ENCODE results near the gene NFATC1.

The NFATC1 gene

DNA sequence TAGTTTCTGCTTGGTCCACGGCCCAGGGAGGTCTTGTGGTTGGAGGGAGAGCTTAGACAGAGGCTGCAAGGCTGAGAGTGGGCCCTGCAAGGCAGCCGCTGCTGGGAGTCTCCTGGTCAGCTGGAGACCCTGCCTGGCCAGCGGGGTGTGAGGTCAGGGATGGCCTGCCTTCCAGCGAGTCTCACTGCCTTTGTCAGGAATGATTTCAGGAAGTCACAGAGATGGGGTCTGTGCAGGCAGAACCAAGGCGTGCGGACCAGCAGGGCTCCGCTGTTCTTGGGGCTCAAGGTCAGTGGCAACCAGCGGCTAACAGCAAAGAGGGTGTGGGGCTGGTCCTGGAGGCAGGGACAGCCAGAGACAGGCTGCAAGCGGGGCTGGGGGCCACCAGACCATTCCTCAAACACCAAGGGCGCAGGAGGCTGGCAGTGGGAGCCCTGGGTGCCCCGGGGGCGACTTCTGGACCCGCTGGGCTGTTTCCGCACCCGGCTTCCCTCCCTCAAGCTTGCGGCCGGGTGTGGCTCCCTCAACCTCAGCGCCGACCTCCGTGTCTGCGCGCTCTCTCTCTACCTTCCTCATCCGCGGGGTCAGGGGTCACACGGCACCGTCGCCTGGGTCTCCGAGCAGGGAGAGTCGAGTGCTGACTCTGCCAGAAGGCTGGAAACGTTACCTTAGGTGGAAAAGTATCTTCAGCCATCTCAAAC, 159.4 kb downstream of the NFATC1 start:
- H3K4me3 ChIP-seq (ENCODE audit: low read depth, low read length) = no peak overlapping the region
- H3K4me1 ChIP-seq (ENCODE audit: control insufficient read depth, insufficient read depth, low read length, unreplicated experiment) = no peaks in the 10 kb centered on the region
- H3K36me3 ChIP-seq (ENCODE audit: insufficient read depth, low read length) = no peaks in the 10 kb centered on the region
- no peak overlapping the region for H3K27ac ChIP-seq (ENCODE audit: low read depth, low read length)
- no peak overlapping the region for H2AFZ ChIP-seq (ENCODE audit: low read length, unreplicated experiment)
- no peaks in the 10 kb centered on the region for H3K27me3 ChIP-seq (ENCODE audit: insufficient read depth, low read length)
- H3K79me2 ChIP-seq (ENCODE audit: control insufficient read depth, insufficient read depth, low read length, unreplicated experiment) = no peaks in the 10 kb centered on the region

DNA sequence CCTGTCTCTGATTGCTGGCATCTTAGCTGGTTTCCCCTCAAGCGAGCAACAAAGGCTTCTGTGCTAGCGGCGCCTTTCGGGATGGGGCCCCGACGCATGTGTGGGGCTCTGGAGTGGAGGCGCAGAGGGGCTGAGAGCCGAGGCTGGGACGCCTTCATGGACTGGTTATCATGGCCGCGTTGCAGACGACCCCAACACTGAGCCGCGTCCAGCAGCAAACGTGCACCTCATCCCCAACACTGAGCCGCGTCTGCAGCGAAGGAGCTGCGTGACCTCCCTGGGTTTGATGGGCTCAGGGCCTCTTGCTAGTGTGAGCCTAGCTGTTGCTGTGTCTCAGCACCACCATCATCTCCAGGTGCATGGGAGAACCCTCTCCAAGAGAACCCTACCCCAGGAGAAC, 160.2 kb downstream of the NFATC1 start:
- H3K79me2 ChIP-seq (ENCODE audit: control insufficient read depth, insufficient read depth, low read length, unreplicated experiment) = no peaks in the 10 kb centered on the region
- no peak overlapping the region for H2AFZ ChIP-seq (ENCODE audit: low read length, unreplicated experiment)
- H3K4me3 ChIP-seq (ENCODE audit: low read depth, low read length) = no peak overlapping the region
- no peaks in the 10 kb centered on the region for H3K36me3 ChIP-seq (ENCODE audit: insufficient read depth, low read length)
- H3K27ac ChIP-seq (ENCODE audit: low read depth, low read length) = no peak overlapping the region
- no peaks in the 10 kb centered on the region for H3K4me1 ChIP-seq (ENCODE audit: control insufficient read depth, insufficient read depth, low read length, unreplicated experiment)
- no peaks in the 10 kb centered on the region for H3K27me3 ChIP-seq (ENCODE audit: insufficient read depth, low read length)

GRCh38 chr18:79556829-79557585, 161.3 kb downstream of the NFATC1 start:
- H3K36me3 ChIP-seq (ENCODE audit: insufficient read depth, low read length) = no peaks in the 10 kb centered on the region
- no peaks in the 10 kb centered on the region for H3K79me2 ChIP-seq (ENCODE audit: control insufficient read depth, insufficient read depth, low read length, unreplicated experiment)
- H3K27me3 ChIP-seq (ENCODE audit: insufficient read depth, low read length) = no peaks in the 10 kb centered on the region
- no peak overlapping the region for H3K27ac ChIP-seq (ENCODE audit: low read depth, low read length)
- no peak overlapping the region for H2AFZ ChIP-seq (ENCODE audit: low read length, unreplicated experiment)
- no peak overlapping the region for H3K4me3 ChIP-seq (ENCODE audit: low read depth, low read length)
- H3K4me1 ChIP-seq (ENCODE audit: control insufficient read depth, insufficient read depth, low read length, unreplicated experiment) = no peaks in the 10 kb centered on the region

DNA sequence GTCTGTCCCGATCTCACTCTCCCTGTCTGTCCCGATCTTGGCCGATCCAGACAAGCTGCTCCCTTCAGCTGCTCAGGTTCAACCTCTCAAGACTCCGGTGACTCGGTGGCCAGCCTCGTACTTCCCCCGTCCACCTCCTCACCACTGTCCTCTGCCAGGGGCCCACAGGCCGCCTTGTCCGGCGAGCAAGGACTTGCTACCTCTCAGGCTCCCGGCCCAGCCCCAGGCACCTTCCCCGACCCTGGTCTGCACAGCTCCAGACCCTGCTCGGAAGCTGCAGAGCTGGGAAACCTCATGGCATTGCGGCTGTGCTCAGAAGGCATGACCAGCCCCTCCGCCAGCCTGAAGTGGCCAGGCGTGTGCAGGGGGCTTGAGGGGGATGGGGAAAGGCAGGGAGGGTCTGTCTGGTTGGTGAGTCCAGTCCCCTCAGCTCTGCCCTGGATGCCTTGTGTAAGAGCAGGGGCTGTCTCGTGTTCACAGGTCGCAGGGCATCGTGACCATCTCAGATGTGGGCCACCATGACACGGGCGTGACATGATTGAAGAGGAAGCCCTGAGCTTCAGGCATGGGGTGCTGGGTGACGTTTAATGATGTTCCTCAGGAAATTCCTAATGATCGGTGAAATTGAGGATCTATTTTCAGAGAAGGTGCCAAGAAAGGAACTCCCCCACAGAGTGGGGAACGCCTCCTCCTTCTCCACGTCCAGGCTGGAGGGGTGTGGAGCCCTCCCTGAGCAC, 162.6 kb downstream of the NFATC1 start:
- no peak overlapping the region for H2AFZ ChIP-seq (ENCODE audit: low read length, unreplicated experiment)
- no peak overlapping the region for H3K27ac ChIP-seq (ENCODE audit: low read depth, low read length)
- H3K4me3 ChIP-seq (ENCODE audit: low read depth, low read length) = no peak overlapping the region
- H3K36me3 ChIP-seq (ENCODE audit: insufficient read depth, low read length) = no peaks in the 10 kb centered on the region
- no peaks in the 10 kb centered on the region for H3K79me2 ChIP-seq (ENCODE audit: control insufficient read depth, insufficient read depth, low read length, unreplicated experiment)
- no peaks in the 10 kb centered on the region for H3K4me1 ChIP-seq (ENCODE audit: control insufficient read depth, insufficient read depth, low read length, unreplicated experiment)
- no peaks in the 10 kb centered on the region for H3K27me3 ChIP-seq (ENCODE audit: insufficient read depth, low read length)

- H3K27me3 ChIP-seq (ENCODE audit: insufficient read depth, low read length) = no peaks in the 10 kb centered on the region
- H3K4me1 ChIP-seq (ENCODE audit: control insufficient read depth, insufficient read depth, low read length, unreplicated experiment) = no peaks in the 10 kb centered on the region
- H3K36me3 ChIP-seq (ENCODE audit: insufficient read depth, low read length) = no peaks in the 10 kb centered on the region
- H3K4me3 ChIP-seq (ENCODE audit: low read depth, low read length) = no peak overlapping the region
- no peak overlapping the region for H2AFZ ChIP-seq (ENCODE audit: low read length, unreplicated experiment)
- no peaks in the 10 kb centered on the region for H3K79me2 ChIP-seq (ENCODE audit: control insufficient read depth, insufficient read depth, low read length, unreplicated experiment)
- no peak overlapping the region for H3K27ac ChIP-seq (ENCODE audit: low read depth, low read length)
Measured at GRCh38 chr18:79558933-79559416, 163.2 kb downstream of the NFATC1 start.

DNA sequence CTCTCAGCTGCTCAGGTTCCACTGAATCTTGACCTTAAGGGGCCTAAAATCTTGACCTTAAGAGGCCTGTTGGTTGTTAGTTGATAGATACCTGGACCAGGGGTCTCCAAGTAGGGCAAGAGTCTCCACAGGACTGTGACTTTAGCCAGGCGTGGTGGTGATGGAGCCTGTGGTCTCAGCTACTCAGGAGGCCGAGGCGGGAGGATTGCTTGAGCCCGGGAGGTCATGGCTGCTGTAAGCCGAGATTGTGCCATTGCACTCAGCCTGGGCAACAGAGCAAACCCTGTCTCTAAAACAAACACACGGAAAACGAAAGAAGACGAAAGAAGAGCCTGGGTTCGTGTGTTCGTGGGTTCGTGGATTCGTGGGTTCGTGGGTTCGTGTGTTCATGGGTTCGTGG, 163.7 kb downstream of the NFATC1 start:
- no peaks in the 10 kb centered on the region for H3K36me3 ChIP-seq (ENCODE audit: insufficient read depth, low read length)
- no peaks in the 10 kb centered on the region for H3K27me3 ChIP-seq (ENCODE audit: insufficient read depth, low read length)
- no peak overlapping the region for H3K27ac ChIP-seq (ENCODE audit: low read depth, low read length)
- H3K4me1 ChIP-seq (ENCODE audit: control insufficient read depth, insufficient read depth, low read length, unreplicated experiment) = no peaks in the 10 kb centered on the region
- H3K4me3 ChIP-seq (ENCODE audit: low read depth, low read length) = no peak overlapping the region
- H2AFZ ChIP-seq (ENCODE audit: low read length, unreplicated experiment) = no peak overlapping the region
- no peaks in the 10 kb centered on the region for H3K79me2 ChIP-seq (ENCODE audit: control insufficient read depth, insufficient read depth, low read length, unreplicated experiment)

DNA sequence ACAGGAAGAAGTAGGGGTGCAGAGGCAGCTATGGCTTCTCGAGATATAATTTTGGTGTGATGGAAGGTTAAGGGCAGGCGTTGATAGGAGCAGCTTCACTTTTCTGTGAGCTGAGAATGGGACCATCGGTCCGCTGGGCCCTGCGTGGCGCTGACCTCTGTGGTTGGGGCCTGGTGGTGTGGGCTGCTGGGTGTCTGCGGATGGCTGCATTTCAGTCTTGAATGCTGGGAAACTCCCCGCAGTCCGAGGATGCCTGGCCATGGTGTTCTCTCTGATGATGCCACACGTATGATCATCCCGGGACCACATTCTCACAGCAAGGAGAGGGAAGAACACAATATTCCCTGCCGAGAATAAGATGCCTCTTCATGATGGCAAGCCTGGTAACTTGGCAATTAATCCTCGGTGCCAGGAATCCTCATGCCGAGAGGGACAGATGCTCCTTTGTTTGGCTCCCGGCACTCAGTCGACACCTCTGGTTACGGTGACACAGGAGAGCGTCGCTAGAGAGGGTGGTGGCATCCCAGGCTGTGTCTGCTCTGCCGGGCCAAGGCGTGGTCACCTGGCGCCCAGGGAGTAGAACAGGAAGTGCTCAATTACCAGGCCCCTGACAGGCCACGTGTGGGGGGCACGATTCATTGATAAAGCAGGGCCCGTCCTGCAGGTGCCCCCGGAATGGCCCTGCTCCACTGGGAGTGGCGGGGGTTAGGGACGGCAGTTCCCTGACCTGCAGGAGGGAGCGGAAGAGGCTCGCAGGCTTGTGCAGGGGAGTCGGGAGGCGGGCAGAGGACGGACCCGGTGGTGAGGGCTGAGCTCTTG, 164.5 kb downstream of the NFATC1 start:
- Histone ChIP-seq H3K4me1 (ENCODE audit: control insufficient read depth, insufficient read depth, low read length, unreplicated experiment) (no peaks in the 10 kb centered on the region), H2AFZ (ENCODE audit: low read length, unreplicated experiment) (no peak overlapping the region), H3K36me3 (ENCODE audit: insufficient read depth, low read length) (no peaks in the 10 kb centered on the region), H3K79me2 (ENCODE audit: control insufficient read depth, insufficient read depth, low read length, unreplicated experiment) (no peaks in the 10 kb centered on the region), H3K4me3 (ENCODE audit: low read depth, low read length) (no peak overlapping the region), H3K27ac (ENCODE audit: low read depth, low read length) (no peak overlapping the region), H3K27me3 (ENCODE audit: insufficient read depth, low read length) (no peaks in the 10 kb centered on the region)

DNA sequence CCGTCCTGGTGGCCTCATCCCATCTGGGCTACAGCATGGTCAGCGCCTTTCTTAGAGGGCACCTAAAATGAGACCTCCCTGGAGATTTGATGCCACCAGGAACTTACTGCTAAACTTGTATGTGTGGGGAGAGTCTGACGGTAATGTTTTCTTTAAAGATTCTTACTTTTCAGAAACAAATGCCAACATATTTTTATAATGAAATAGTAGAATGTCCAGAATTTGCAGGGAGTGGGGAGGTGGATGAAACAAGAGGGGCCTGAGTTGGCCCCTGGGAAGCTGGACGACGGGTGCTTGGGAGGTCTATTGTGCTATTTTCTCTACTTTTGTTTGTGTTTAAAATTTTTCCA, 165.1 kb downstream of the NFATC1 start:
- H3K4me1 ChIP-seq (ENCODE audit: control insufficient read depth, insufficient read depth, low read length, unreplicated experiment) = no peaks in the 10 kb centered on the region
- no peaks in the 10 kb centered on the region for H3K27me3 ChIP-seq (ENCODE audit: insufficient read depth, low read length)
- no peaks in the 10 kb centered on the region for H3K79me2 ChIP-seq (ENCODE audit: control insufficient read depth, insufficient read depth, low read length, unreplicated experiment)
- H3K36me3 ChIP-seq (ENCODE audit: insufficient read depth, low read length) = no peaks in the 10 kb centered on the region
- no peak overlapping the region for H2AFZ ChIP-seq (ENCODE audit: low read length, unreplicated experiment)
- no peak overlapping the region for H3K4me3 ChIP-seq (ENCODE audit: low read depth, low read length)
- H3K27ac ChIP-seq (ENCODE audit: low read depth, low read length) = no peak overlapping the region

DNA sequence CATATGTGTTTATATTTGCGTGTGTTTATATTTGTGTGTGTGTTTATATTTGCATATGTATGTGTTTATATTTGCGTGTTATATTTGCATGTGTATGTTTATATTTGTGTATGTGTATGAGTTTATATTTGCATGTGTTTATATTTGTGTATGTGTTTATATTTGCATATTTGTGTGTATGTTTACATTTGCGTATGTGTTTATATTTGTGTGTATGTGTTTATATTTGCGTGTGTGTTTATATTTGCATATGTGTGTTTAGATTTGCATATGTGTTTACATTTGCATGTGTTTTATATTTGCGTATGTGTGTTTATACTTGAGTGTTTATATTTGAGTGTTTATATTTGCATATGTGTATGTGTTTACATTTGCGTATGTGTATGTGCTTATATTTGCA, 168.2 kb downstream of the NFATC1 start:
- H3K79me2 ChIP-seq (ENCODE audit: control insufficient read depth, insufficient read depth, low read length, unreplicated experiment) = no peaks in the 10 kb centered on the region
- H3K27ac ChIP-seq (ENCODE audit: low read depth, low read length) = no peak overlapping the region
- no peaks in the 10 kb centered on the region for H3K27me3 ChIP-seq (ENCODE audit: insufficient read depth, low read length)
- no peak overlapping the region for H2AFZ ChIP-seq (ENCODE audit: low read length, unreplicated experiment)
- no peak overlapping the region for H3K4me3 ChIP-seq (ENCODE audit: low read depth, low read length)
- no peaks in the 10 kb centered on the region for H3K36me3 ChIP-seq (ENCODE audit: insufficient read depth, low read length)
- H3K4me1 ChIP-seq (ENCODE audit: control insufficient read depth, insufficient read depth, low read length, unreplicated experiment) = peaks cover 15% of the 10 kb centered on the region

GRCh38 chr18:79564441-79564840, 168.7 kb downstream of the NFATC1 start:
- Histone ChIP-seq H3K4me1 (ENCODE audit: control insufficient read depth, insufficient read depth, low read length, unreplicated experiment) (peaks cover 15% of the 10 kb centered on the region), H3K27ac (ENCODE audit: low read depth, low read length) (no peak overlapping the region), H3K27me3 (ENCODE audit: insufficient read depth, low read length) (no peaks in the 10 kb centered on the region), H3K4me3 (ENCODE audit: low read depth, low read length) (no peak overlapping the region), H3K36me3 (ENCODE audit: insufficient read depth, low read length) (no peaks in the 10 kb centered on the region), H2AFZ (ENCODE audit: low read length, unreplicated experiment) (no peak overlapping the region), H3K79me2 (ENCODE audit: control insufficient read depth, insufficient read depth, low read length, unreplicated experiment) (no peaks in the 10 kb centered on the region)

Data from ACC112 (cell line).